Dendritic cell treated with granulocyte-macrophage colony-stimulating factor and Interleukin-4, amounts not matched to agents 40 ng/mL and 50 ng/mL, for 4 days (primary cell): Measurements from ENCODE around the gene SLC6A5.

ENCODE experiments used
- H3K27ac Mint-ChIP-seq: one replicate; pipeline ENCODE4 v1.8.0; 2022; ENCODE audit warnings: mild to moderate bottlenecking, mixed read lengths
- H3K27me3 Mint-ChIP-seq: one replicate; pipeline ENCODE4 v1.8.0; 2022; ENCODE audit warnings: mild to moderate bottlenecking, mixed read lengths
- H3K36me3 Mint-ChIP-seq: one replicate; pipeline ENCODE4 v1.8.0; 2022; ENCODE audit warnings: low read depth, mixed read lengths
- H3K4me1 Mint-ChIP-seq: one replicate; pipeline ENCODE4 v1.8.0; 2022; ENCODE audit warnings: low read depth, mixed read lengths
- H3K4me3 Mint-ChIP-seq: one replicate; pipeline ENCODE4 v1.8.0; 2022; ENCODE audit warnings: mild to moderate bottlenecking, moderate library complexity, mixed read lengths
- H3K9me3 Mint-ChIP-seq: one replicate; pipeline ENCODE4 v1.8.0; 2022; ENCODE audit warnings: mixed read lengths
- intact Hi-C: fragments of 100-400 bp; cut with micrococcal nuclease; formaldehyde crosslinking; loops from one replicate; pipeline ENCODE4 v1.15.0; 2022

Gene SLC6A5

GRCh38 chr11:20652150-20652806, 52.9 kb downstream of the SLC6A5 start:
- Mint-ChIP-seq H3K27ac (no peak overlapping the region), H3K9me3 (no peaks in the 10 kb centered on the region), H3K27me3 (peaks cover 9% of the 10 kb centered on the region), H3K36me3 (no peaks in the 10 kb centered on the region), H3K4me1 (no peaks in the 10 kb centered on the region), H3K4me3 (no peak overlapping the region)
- intact Hi-C loops: no loop called here

DNA sequence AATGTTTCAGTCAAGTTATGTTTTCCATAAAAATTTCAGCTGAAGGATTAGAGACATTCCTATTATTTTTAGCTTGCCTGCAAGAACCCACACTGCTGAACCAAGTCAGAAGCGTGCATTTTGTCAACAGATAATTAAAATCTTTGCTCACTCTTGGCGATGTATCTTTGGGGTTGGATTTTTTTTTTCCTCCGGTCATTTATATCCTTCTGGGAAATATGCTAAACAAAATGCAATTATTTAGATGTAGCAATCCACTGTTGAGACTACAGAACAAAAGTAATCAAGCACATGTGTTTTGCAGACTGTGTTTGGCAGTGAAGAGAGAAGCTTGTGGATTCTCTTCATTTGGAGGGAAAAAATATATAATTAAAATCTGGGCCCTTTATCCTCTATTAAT, 54.6 kb downstream of the SLC6A5 start:
- H3K4me3 Mint-ChIP-seq: no peak overlapping the region
- no peaks in the 10 kb centered on the region for H3K36me3 Mint-ChIP-seq
- H3K9me3 Mint-ChIP-seq: no peaks in the 10 kb centered on the region
- peaks cover 13% of the 10 kb centered on the region for H3K27me3 Mint-ChIP-seq
- no peak overlapping the region for H3K27ac Mint-ChIP-seq
- no peaks in the 10 kb centered on the region for H3K4me1 Mint-ChIP-seq
- intact Hi-C loops: no loop called here

- H3K4me3 Mint-ChIP-seq: no peak overlapping the region
- no peaks in the 10 kb centered on the region for H3K9me3 Mint-ChIP-seq
- no peaks in the 10 kb centered on the region for H3K36me3 Mint-ChIP-seq
- peaks cover 15% of the 10 kb centered on the region for H3K27me3 Mint-ChIP-seq
- H3K4me1 Mint-ChIP-seq: no peaks in the 10 kb centered on the region
- no peak overlapping the region for H3K27ac Mint-ChIP-seq
- intact Hi-C loops: no loop called here
Observed at GRCh38 chr11:20656901-20657300, 57.5 kb downstream of the SLC6A5 start.

DNA sequence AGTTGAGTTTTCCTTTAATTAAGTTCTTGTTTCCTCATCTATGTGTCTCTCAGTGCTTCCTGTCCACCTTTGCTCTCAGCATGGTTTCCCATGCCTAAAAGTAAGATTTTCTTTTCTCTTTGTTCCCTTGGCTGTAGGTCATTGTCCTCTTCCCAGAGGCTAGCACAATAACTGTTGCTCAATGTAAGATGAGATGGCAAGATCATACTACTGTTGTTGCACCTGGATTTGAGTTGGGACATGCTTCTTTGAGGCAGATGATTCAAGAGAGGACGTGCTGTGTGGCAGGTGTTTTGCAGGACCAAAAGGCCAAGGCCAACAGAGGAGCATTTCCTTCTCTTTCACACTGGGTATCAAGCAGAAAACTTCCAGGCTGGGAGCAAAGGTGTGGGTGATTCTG, 58.7 kb downstream of the SLC6A5 start:
- no peaks in the 10 kb centered on the region for H3K4me1 Mint-ChIP-seq
- no peak overlapping the region for H3K4me3 Mint-ChIP-seq
- H3K9me3 Mint-ChIP-seq: no peaks in the 10 kb centered on the region
- H3K27ac Mint-ChIP-seq: no peak overlapping the region
- intact Hi-C loops: no loop called here
- peaks cover 15% of the 10 kb centered on the region for H3K27me3 Mint-ChIP-seq
- H3K36me3 Mint-ChIP-seq: no peaks in the 10 kb centered on the region

GRCh38 chr11:20661445-20661844, 62.0 kb downstream of the SLC6A5 start:
- peaks cover 17% of the 10 kb centered on the region for H3K27me3 Mint-ChIP-seq
- H3K36me3 Mint-ChIP-seq: no peaks in the 10 kb centered on the region
- H3K4me1 Mint-ChIP-seq: no peaks in the 10 kb centered on the region
- no peak overlapping the region for H3K4me3 Mint-ChIP-seq
- no peak overlapping the region for H3K27ac Mint-ChIP-seq
- H3K9me3 Mint-ChIP-seq: no peaks in the 10 kb centered on the region
- intact Hi-C loops: no loop called here

- H3K4me3 Mint-ChIP-seq: no peak overlapping the region
- H3K9me3 Mint-ChIP-seq: no peaks in the 10 kb centered on the region
- peaks cover 18% of the 10 kb centered on the region for H3K27me3 Mint-ChIP-seq
- no peaks in the 10 kb centered on the region for H3K4me1 Mint-ChIP-seq
- H3K36me3 Mint-ChIP-seq: no peaks in the 10 kb centered on the region
- H3K27ac Mint-ChIP-seq: no peak overlapping the region
- intact Hi-C loops: no loop called here
Observed at GRCh38 chr11:20661850-20662249, 62.4 kb downstream of the SLC6A5 start.

DNA sequence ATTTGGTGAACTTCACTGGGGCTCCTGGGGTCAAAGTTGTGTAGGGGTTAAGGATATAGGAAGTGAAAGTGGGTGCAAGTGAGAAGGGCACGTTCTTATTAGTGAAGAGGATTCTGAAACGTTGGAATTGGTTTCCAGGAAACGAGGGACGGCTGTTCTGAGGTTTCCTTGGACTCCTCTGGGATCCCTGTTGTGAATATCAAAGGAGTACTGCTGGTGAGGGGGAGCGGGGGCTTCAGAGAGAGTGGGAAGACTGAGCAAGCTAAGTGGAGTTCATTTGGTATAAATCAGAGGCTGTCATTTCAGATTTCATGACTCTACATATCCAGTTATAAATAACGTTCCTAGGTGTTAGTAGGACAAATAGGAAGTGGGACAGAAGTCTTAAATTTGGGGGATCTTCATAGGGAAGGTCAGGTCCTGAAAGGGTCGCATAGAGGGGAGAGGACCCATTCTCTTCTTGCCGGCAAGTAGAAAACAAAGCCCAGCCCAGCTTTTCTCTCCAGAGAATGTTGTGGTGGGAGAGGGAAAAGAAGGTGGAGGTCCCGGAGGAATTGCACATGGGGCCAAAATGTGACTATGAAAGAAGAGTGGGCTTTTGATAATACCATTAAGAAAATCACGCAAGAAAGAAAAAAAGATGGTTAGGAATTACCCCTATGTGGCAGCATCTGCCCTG, 68.9 kb downstream of the SLC6A5 start:
- H3K9me3 Mint-ChIP-seq: no peaks in the 10 kb centered on the region
- H3K27ac Mint-ChIP-seq: no peak overlapping the region
- H3K27me3 Mint-ChIP-seq: peaks cover 66% of the 10 kb centered on the region
- intact Hi-C loops: no loop called here
- H3K4me1 Mint-ChIP-seq: peaks cover 7% of the 10 kb centered on the region
- H3K4me3 Mint-ChIP-seq: no peak overlapping the region
- H3K36me3 Mint-ChIP-seq: no peaks in the 10 kb centered on the region

- Mint-ChIP-seq H3K27ac (no peak within 1 kb of the TSS), H3K27me3 (peaks cover 65% of the 10 kb centered on the region), H3K9me3 (no peaks in the 10 kb centered on the region), H3K36me3 (no peaks in the 10 kb centered on the region), H3K4me1 (peaks cover 7% of the 10 kb centered on the region), H3K4me3 (no peak within 1 kb of the TSS)
- intact Hi-C loops: no loop called here
Observed at GRCh38 chr11:20668844-20669819, 69.7 kb downstream of the SLC6A5 start, which contains the start of gene NELL1. TSS of gene NELL1 (plus strand) at chr11:20669586.

DNA sequence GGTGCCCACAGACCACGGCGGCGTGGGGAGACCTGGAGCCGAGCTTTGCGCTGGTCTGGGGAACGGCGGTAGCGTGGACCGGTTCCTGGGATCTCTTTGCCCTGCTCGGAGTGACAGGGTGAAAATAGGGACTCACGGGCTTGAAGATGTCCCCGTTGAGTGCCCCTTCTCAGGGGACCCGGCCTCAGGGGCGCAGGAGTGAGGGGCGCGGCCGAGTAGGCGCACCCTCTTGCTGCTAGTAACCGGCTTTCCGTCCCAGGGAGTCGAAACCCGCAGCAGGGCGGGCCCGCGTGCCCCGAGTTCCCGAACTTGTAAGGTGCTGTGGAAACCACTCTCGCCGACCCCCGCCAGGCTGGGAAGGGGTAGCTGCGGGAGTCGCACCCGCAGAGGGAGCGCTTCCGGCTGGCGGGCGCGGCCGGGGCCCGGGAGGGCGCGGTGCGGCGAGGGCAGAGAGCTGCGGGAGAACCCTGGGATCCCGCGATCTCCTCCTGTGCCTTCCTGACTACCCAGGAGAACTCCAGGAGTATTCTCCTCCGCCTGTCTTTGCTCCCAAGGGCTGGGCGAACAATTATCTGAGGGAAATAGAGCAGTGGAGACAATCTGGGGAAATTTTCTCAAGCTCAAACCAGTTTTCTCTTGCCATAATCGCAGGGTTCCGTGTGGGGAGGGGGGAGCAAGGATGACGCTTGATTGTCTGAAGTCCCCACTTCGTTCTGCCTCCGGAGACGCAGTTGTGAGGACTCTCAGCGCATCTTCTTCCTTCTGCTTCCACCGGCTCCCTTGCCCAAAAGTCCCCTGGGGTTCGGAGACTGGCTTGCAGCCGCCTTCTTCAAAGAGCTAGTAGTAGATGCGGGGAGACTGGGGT, 70.6 kb downstream of the SLC6A5 start:
- H3K4me1 Mint-ChIP-seq: peaks cover 7% of the 10 kb centered on the region
- intact Hi-C loops: no loop called here
- H3K27ac Mint-ChIP-seq: no peak overlapping the region
- H3K36me3 Mint-ChIP-seq: no peaks in the 10 kb centered on the region
- H3K9me3 Mint-ChIP-seq: no peaks in the 10 kb centered on the region
- H3K4me3 Mint-ChIP-seq: no peak overlapping the region
- peaks cover 64% of the 10 kb centered on the region for H3K27me3 Mint-ChIP-seq

- no peak overlapping the region for H3K27ac Mint-ChIP-seq
- intact Hi-C loops: no loop called here
- H3K27me3 Mint-ChIP-seq: peaks cover 61% of the 10 kb centered on the region
- H3K36me3 Mint-ChIP-seq: no peaks in the 10 kb centered on the region
- no peaks in the 10 kb centered on the region for H3K9me3 Mint-ChIP-seq
- no peak overlapping the region for H3K4me3 Mint-ChIP-seq
- peaks cover 7% of the 10 kb centered on the region for H3K4me1 Mint-ChIP-seq
Observed at GRCh38 chr11:20670932-20671403, 71.6 kb downstream of the SLC6A5 start.

- peaks cover 56% of the 10 kb centered on the region for H3K27me3 Mint-ChIP-seq
- H3K36me3 Mint-ChIP-seq: no peaks in the 10 kb centered on the region
- intact Hi-C loops: no loop called here
- H3K27ac Mint-ChIP-seq: no peak overlapping the region
- H3K4me1 Mint-ChIP-seq: peaks cover 7% of the 10 kb centered on the region
- H3K4me3 Mint-ChIP-seq: no peak overlapping the region
- no peaks in the 10 kb centered on the region for H3K9me3 Mint-ChIP-seq
Observed at GRCh38 chr11:20671856-20672546, 72.6 kb downstream of the SLC6A5 start.

GRCh38 chr11:20672575-20672974, 73.2 kb downstream of the SLC6A5 start:
- peaks cover 7% of the 10 kb centered on the region for H3K4me1 Mint-ChIP-seq
- no peaks in the 10 kb centered on the region for H3K9me3 Mint-ChIP-seq
- intact Hi-C loops: no loop called here
- H3K27ac Mint-ChIP-seq: no peak overlapping the region
- no peaks in the 10 kb centered on the region for H3K36me3 Mint-ChIP-seq
- H3K27me3 Mint-ChIP-seq: peaks cover 51% of the 10 kb centered on the region
- H3K4me3 Mint-ChIP-seq: no peak overlapping the region

DNA sequence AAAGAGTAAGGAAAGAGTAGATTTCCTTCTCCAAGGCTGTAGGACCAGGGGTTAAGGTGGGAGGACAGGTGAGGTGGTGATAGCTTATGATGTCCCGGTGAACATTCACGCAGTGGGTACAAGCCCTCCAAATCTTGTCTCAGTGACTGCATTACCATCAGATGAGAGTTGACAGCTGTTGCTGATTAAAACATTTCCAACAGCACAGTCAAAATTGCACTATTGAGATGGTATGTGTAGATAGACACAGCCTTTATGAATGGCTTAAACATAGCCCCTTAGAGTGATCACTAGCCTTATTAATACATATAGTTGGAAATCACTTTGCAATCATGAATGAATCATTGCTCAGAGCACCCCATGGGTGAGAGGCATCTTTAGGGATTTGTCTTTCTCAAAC, 77.2 kb downstream of the SLC6A5 start:
- Mint-ChIP-seq H3K27ac (no peak overlapping the region), H3K27me3 (peaks cover 17% of the 10 kb centered on the region), H3K9me3 (no peaks in the 10 kb centered on the region), H3K36me3 (no peaks in the 10 kb centered on the region), H3K4me1 (no peaks in the 10 kb centered on the region), H3K4me3 (no peak overlapping the region)
- intact Hi-C loops: no loop called here
